ENCODE results near the gene IGFBP6.

GRCh38 chr12:53147181-53147580 lies 49.7 kb downstream of the IGFBP6 start:
- TF ChIP-seq POLR2A (IDR thresholded peaks at IDR 0.05), result no peak
- TF ChIP-seq CTCF (IDR thresholded peaks at IDR 0.05), result no peak

Data from thyroid gland (tissue), 4 donors.